GM18858 (cell line): ENCODE results near the gene ABCC12.
"Not testable (repeated sequence)": the region's sequence is repeated elsewhere in the genome, so short reads cannot be mapped to it uniquely, and the experiment has no call there.

Experiments used
- ATAC-seq: cut with Tn5 transposase; IDR thresholded peaks from one replicate; pipeline ENCODE4 v1.9.1; 2021; ENCODE audit not compliant: unreplicated experiment

The ABCC12 gene

GRCh38 chr16:48155926-48156789 lies at the start of gene ABCC12:
Gene ABCC12, minus strand, starts transcription at chr16:48155993. Its CDS starts 9,569 bp downstream, at chr16:48146424.
- ATAC-seq = no peak

GRCh38 chr16:48204825-48205151 lies 49.0 kb upstream of the ABCC12 start:
- ATAC-seq = no peak

DNA sequence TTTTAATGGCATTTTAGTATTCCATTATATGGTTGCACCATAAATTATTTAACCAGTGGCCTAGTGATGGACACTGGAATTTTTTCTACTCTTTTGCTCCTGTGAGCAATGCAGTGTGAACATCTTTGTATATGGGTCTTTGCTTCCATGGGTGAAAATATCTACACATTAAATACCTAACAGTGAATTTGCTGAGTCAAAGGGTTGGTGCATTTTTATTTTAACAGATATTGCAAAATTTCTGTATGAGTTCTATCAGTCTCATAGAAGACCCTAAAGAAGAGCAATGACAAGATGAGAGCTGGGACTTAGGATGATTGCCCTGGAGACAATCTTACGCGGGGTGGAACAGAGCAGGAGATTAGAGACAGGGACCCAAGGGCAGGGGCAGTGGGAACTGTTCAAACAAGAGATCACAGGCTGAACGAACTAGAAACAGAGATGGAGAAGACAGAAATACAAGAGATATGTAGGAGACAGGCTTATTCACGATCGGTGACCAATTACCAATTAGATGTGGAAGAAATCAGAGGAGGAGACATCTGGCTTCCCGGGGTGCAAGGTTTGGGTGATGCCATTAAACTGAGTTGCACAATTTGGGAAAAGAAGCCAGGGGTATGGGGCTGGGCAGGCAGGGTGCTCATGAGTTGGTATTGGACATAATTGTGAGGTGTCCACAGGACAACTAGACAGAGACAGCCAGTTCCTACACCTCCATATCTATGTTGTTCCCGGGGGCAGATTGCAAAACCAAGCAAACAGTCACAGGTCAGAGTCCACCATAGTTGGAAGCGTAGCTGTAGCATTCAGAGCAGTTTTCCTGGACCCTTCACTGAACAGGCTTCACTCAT lies 48.4 kb upstream of the ABCC12 start:
- no peak for ATAC-seq

DNA sequence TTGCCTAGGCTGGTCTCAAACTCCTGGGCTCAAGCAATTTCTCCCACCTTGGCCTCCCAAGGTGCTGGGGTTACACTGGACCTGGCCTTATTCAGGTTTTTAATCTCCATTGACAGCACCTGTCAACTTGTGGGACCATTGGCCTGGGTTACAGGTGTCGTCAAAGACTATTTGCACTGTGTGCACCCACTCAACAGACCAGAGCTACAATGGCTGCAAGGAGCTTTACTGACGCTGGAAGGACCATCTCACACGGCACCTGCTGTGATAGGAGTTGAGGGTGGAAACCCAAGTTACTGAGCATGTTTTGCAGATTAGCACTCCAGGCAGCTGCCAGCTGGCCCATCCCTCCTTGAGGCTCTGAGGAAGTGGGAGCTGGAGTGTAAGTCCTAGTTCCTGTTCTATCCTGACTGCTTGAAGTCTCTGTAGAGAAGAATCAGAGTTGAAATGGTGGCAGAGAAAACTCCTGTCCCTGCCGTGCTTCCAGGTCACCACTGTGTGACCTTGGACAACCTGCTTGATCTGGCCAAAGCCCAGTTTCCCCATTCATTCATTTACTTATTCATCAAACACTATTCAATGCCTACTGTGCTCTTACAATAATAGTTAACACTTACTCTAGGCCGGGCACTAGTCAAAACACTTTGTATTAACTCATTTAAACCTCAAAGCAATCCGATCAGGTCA lies 45.9 kb upstream of the ABCC12 start:
- ATAC-seq = no peak

- no peak for ATAC-seq
These were observed 41.5 kb upstream of the ABCC12 start for GRCh38 chr16:48197294-48197693.

GRCh38 chr16:48194828-48195556 lies 39.2 kb upstream of the ABCC12 start:
- ATAC-seq = no peak

DNA sequence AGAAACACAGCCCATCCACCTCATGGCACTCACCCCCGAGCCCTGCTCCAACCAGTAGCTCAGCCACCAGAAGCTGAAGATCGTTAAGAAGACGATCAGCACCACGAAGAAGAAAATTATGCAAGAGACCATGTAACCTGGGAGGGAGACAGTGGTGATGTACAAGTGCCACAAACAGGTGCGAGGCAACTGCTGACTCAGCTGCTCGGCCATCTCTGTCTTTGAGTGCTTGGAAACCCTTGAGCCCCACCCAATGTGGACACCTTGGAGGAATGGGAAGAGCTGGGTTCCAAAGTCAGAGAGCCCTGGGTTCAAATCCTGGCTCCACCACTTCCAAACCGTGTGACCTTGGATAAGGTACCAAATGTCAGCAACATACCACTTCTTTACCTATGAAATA lies 38.1 kb upstream of the ABCC12 start:
- no peak for ATAC-seq

DNA sequence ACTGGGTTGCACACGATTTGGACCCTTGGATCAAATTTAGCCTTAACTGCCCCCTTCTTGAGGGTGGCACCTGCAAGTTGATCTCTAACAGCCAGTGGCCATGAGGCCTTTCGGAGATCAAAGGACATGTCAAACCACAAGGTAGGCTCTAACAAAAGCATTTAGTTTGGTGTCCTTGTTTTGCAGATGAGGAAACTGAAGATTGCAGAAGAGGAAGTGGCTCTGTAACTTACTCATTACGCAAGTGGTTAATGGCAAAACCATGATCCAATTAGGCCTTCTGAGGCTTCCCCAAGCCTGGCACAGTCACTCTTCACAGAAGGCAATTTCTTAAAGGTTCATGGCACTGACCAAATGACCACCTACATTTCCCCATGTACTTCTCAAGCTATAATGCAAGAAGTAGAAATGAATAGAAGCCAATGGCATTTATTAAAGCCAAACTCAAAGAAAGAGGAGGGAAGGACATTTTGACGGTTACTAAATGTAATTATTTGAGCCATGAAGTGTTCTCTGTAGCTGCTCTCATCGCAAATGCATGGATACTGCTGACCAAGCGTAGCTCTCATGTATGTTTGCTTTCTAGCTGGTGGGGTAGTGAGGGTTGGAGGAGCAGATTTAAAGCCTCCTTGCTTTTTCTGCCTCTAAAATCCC lies 32.8 kb upstream of the ABCC12 start:
- peak; percentile 92 for ATAC-seq

- ATAC-seq = no peak
These were observed 32.0 kb upstream of the ABCC12 start for GRCh38 chr16:48187779-48188178.

GRCh38 chr16:48184681-48185080 lies 28.9 kb upstream of the ABCC12 start:
- ATAC-seq = no peak

DNA sequence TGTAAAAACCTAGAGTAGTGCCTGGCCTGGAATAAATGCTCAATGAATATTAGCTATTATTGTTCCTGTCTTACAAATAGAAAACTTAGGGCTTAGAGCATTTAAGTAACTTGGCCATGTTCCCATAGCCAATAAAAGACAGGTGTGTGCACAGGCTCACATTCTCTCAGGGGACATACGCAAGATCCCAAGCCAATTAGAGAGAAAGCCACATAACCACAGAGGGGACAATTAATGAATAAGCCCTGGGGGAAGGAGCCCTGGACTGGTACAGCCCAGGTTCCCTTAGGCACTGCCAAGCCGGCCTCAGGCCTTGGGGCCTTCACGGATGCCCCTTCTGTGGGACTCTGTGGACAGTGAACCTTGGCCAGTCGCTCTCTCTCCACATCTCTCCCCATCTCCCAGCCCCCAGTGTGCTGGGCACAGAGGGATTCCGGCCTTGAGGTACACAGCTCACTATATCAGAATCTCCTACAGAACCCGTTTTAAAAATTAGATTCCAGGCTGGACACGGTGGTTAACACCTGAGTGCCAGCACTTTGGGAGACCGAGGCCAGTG lies 27.3 kb upstream of the ABCC12 start:
- ATAC-seq = no peak

- not testable (repeated sequence) for ATAC-seq
These were observed 26.1 kb upstream of the ABCC12 start for GRCh38 chr16:48181746-48182520.

- no peak for ATAC-seq
These were observed 25.2 kb upstream of the ABCC12 start for GRCh38 chr16:48180868-48181480.

GRCh38 chr16:48176635-48177408 lies 21.0 kb upstream of the ABCC12 start:
- ATAC-seq = no peak

GRCh38 chr16:48173889-48174288 lies 18.1 kb upstream of the ABCC12 start:
- ATAC-seq = no peak

DNA sequence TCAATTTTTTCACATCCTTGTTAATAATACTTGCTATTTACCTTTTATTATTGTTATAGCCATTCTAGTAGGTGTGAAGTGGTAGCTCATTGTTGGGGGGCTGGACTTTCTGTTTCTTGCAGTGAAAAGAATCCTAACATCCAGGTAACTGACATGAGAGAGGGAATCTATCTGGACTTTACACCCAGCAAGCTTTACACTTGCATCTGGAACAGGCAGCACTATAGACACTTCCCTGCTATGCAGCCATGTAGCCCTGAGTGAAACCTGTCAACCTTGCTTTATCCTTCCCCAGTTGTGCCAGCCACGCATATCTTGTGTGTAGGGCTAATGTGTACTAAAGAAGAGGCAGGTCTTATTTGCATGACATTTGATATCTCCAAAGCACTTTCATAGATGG lies 16.9 kb upstream of the ABCC12 start:
- ATAC-seq = no peak

DNA sequence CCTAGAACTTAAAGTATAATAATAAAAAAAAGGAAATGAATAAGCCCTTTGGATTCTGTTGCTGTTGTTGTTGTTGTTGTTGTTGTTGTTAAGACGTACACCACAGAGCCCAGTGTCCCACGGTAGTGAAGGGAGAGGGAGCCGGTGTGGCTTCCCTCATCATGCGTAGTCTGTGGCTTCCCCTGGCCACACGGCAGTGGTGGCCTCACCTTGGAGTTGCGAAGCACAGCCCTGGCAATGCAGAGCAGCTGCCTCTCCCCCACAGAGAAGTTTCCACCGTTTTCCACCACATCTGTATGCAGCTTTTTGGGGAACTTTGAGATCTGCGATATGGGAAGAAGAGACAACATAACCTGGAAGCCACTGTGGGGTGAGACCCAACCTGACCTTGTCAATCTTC lies 14.1 kb upstream of the ABCC12 start:
- ATAC-seq = no peak

GRCh38 chr16:48168075-48168474 lies 12.3 kb upstream of the ABCC12 start:
- no peak for ATAC-seq
